ENCODE data around the gene SIX4.

Gene SIX4

DNA sequence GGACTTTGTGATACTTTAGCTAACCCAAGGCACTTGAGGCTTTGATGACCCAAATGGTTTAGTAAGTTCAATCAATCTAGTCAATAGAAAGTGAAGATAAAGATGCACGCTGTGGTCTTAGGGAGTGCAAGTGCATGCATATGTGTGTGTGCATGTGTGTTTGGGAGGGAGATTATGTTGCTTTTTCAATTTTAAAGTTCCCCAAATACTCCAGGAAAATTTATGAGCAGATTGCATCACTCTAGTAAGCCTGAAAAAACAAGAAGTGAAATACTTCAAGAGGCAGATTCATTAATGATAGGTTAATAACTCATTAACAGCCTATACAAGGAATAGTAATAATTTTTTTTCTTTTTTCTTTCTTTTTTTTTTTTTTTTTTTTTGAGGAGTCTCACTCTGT is 62.4 kb downstream of the SIX4 start:
- no peak for DNase-seq
- H3K36me3 Mint-ChIP-seq (ENCODE audit: low read depth): no peaks in the 10 kb centered on the region
- H3K27me3 Mint-ChIP-seq (ENCODE audit: low read depth, poor library complexity): no peaks in the 10 kb centered on the region
- H3K4me3 Mint-ChIP-seq: no peak overlapping the region
- TF ChIP-seq, protein P1, sequence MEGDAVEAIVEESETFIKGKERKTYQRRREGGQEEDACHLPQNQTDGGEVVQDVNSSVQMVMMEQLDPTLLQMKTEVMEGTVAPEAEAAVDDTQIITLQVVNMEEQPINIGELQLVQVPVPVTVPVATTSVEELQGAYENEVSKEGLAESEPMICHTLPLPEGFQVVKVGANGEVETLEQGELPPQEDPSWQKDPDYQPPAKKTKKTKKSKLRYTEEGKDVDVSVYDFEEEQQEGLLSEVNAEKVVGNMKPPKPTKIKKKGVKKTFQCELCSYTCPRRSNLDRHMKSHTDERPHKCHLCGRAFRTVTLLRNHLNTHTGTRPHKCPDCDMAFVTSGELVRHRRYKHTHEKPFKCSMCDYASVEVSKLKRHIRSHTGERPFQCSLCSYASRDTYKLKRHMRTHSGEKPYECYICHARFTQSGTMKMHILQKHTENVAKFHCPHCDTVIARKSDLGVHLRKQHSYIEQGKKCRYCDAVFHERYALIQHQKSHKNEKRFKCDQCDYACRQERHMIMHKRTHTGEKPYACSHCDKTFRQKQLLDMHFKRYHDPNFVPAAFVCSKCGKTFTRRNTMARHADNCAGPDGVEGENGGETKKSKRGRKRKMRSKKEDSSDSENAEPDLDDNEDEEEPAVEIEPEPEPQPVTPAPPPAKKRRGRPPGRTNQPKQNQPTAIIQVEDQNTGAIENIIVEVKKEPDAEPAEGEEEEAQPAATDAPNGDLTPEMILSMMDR (IDR thresholded peaks at IDR 0.05): no peak
- H3K4me1 Mint-ChIP-seq: peaks cover 50% of the 10 kb centered on the region
- no peaks in the 10 kb centered on the region for H3K9me3 Mint-ChIP-seq
- no peak overlapping the region for H3K27ac Mint-ChIP-seq
